MM.1S (cell line): ENCODE results near the gene ENHO.

Source experiments
- DNase-seq: peaks from one replicate; pipeline ENCODE4 v3.0.0-alpha.2; 2015
- H2AFZ ChIP-seq: fragments of 300-600 bp; sonication (generic); 2 replicates; pipeline ENCODE4 v1.6.0; 2016; ENCODE audit warnings: antibody characterized with exemption, low read length
- H3F3A ChIP-seq: fragments of 300-600 bp; sonication (generic); 2 replicates; pipeline ENCODE4 v1.6.1; 2016; ENCODE audit warnings: mild to moderate bottlenecking, antibody characterized with exemption, low read length, moderate library complexity, mixed read lengths; ENCODE audit not compliant: insufficient read depth
- H3K27ac ChIP-seq: fragments of 300-600 bp; sonication (generic); 2 replicates; pipeline ENCODE4 v1.5.1; 2016; ENCODE audit warnings: mild to moderate bottlenecking, low read length
- H3K27me3 ChIP-seq: fragments of 300-600 bp; sonication (generic); replicated peaks from 2 replicates; pipeline ENCODE4 v1.6.0; 2016; ENCODE audit warnings: low read length; ENCODE audit not compliant: insufficient read depth
- H3K36me3 ChIP-seq: fragments of 300-600 bp; sonication (generic); replicated peaks from 2 replicates; pipeline ENCODE4 v1.6.1; 2016; ENCODE audit warnings: mild to moderate bottlenecking, low read length, mixed read lengths; ENCODE audit not compliant: insufficient read depth
- H3K4me1 ChIP-seq: fragments of 300-600 bp; sonication (generic); 2 replicates; pipeline ENCODE4 v1.6.1; 2016; ENCODE audit warnings: low read length, mixed read lengths
- H3K4me2 ChIP-seq: fragments of 300-600 bp; sonication (generic); 2 replicates; pipeline ENCODE4 v1.6.0; 2016; ENCODE audit warnings: low read depth, low read length
- H3K4me3 ChIP-seq: fragments of 300-600 bp; sonication (generic); 2 replicates; pipeline ENCODE4 v1.5.1; 2016; ENCODE audit warnings: low read length, mixed read lengths
- H3K79me2 ChIP-seq: fragments of 300-600 bp; sonication (generic); 2 replicates; pipeline ENCODE4 v1.6.1; 2016; ENCODE audit warnings: mixed run types, low read length, mixed read lengths
- H3K9ac ChIP-seq: fragments of 300-600 bp; sonication (generic); 2 replicates; pipeline ENCODE4 v1.6.1; 2016; ENCODE audit warnings: low read length, mixed read lengths
- H3K9me2 ChIP-seq: fragments of 300-600 bp; sonication (generic); replicated peaks from 2 replicates; pipeline ENCODE4 v1.6.1; 2016; ENCODE audit warnings: mild to moderate bottlenecking, low read length, mixed read lengths; ENCODE audit not compliant: insufficient read depth
- H3K9me3 ChIP-seq: fragments of 300-600 bp; sonication (generic); replicated peaks from 2 replicates; pipeline ENCODE4 v1.6.1; 2016; ENCODE audit warnings: mild to moderate bottlenecking, low read length, mixed read lengths; ENCODE audit not compliant: insufficient read depth
- H4K20me1 ChIP-seq: fragments of 300-600 bp; sonication (generic); 2 replicates; pipeline ENCODE4 v1.6.1; 2016; ENCODE audit warnings: mild to moderate bottlenecking, low read length, moderate library complexity, mixed read lengths; ENCODE audit not compliant: insufficient read depth
- CTCF ChIP-seq: fragments of 300-600 bp; sonication (generic); IDR thresholded peaks from 2 replicates; pipeline ENCODE4 v1.5.1; 2016; ENCODE audit warnings: antibody characterized with exemption, low read length, mixed read lengths
- EZH2 ChIP-seq: fragments of 300-600 bp; sonication (generic); optimal IDR thresholded peaks from 2 replicates; pipeline ENCODE3; 2017; ENCODE audit warnings: low read depth, mild to moderate bottlenecking, antibody characterized with exemption, low read length, mixed read lengths
- EZH2phosphoT487 ChIP-seq: fragments of 300-600 bp; sonication (generic); IDR thresholded peaks from 2 replicates; pipeline ENCODE4 v1.6.1; 2018; ENCODE audit warnings: antibody characterized with exemption, low read length

The ENHO gene

DNA sequence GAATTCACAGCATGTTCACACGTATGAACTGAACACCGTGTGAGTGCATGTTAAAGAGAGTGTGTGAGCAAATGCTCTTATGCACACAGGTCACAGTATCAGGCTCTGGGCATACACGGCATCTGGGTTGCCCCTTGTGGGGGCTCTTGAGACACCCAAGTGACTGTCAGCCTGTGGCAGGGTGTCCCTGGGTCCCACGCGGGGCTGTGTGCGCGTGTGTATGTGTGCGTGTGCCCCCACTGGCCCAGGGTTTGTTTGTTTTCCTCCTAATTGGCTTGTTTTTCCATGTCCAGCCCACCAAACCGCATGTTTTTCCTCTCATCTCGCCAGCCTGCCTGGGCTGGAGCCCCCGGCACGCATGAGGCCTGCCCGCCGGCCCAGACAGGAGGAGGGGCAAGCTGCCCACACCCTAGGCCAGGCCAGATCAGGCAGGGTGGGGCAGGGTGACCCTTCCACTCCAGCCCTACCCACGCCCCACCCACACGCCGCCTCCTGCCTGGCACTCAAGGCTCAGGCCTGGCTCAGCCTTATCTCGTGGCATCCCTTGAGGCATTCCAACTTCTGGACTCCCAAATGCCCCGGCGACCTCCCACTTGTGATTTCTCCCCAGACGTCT is 37.9 kb upstream of the ENHO start:
- peaks cover 76% of the 10 kb centered on the region for H3K27me3 ChIP-seq

DNA sequence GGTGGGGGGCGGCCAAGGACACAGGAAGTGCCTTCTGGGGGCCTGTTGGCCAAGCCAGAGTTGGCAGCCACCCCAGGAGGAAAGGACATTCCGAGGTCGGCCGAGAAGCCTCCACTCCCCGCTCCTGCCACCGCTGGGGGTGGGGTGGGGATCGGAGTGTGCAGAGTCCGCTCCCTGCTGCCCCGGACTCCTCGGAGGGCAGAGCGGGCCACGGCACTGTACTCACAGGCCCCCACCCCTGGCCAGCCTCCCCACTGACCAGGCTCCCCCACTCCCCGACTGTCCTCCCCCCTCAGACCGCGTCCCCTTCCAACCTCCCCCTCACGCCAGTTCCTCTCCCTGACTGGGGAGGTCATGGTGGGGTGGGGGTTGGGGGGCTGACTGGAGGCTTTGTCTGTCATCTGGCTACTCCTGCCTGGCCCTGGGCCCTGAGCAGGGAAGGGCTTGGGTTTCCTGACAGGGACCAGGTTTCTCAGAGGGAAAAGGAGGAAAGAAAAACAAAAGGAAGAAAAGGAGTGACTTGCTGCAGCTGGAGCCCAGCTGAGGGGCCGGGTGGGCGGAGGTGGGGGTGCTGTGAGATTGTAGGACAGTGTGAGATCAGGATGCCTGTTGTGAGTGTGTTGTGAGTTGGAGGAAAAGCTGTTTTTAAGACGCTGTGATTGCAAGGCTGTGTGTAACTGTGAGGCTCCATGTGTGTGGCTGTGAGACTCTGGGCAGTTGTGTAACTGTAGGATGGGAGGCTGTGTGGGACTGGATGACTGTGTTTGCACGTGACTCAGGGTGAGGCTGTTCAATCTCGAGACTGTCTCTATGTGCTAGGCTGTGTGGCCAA is 37.0 kb upstream of the ENHO start:
- peaks cover 78% of the 10 kb centered on the region for H3K27me3 ChIP-seq
- no peaks in the 10 kb centered on the region for H3K4me1 ChIP-seq
- TF ChIP-seq CTCF, result no peak
- no peak overlapping the region for H3K27ac ChIP-seq
- no peaks in the 10 kb centered on the region for H4K20me1 ChIP-seq
- no peak overlapping the region for H3K4me2 ChIP-seq
- no peaks in the 10 kb centered on the region for H3K36me3 ChIP-seq
- H3K9me3 ChIP-seq, result no peaks in the 10 kb centered on the region
- no peak overlapping the region for H2AFZ ChIP-seq
- no peak overlapping the region for H3K9ac ChIP-seq
- H3F3A ChIP-seq, result no peaks in the 10 kb centered on the region
- H3K4me3 ChIP-seq, result no peak overlapping the region
- no peaks in the 10 kb centered on the region for H3K79me2 ChIP-seq
- no peak for DNase-seq
- H3K9me2 ChIP-seq, result no peaks in the 10 kb centered on the region

More for the DNA sequence above, 37.9 kb upstream of the ENHO start:
- Histone ChIP-seq H3K9me2 (no peaks in the 10 kb centered on the region), H3F3A (no peaks in the 10 kb centered on the region), H3K9me3 (no peaks in the 10 kb centered on the region), H3K27ac (no peak overlapping the region), H3K4me3 (no peak overlapping the region), H3K4me1 (no peaks in the 10 kb centered on the region), H3K9ac (no peak overlapping the region), H3K79me2 (no peaks in the 10 kb centered on the region), H3K4me2 (no peak overlapping the region), H2AFZ (no peak overlapping the region), H4K20me1 (no peaks in the 10 kb centered on the region), H3K36me3 (no peaks in the 10 kb centered on the region)
- DNase-seq, result no peak
- no peak for TF ChIP-seq EZH2
- no peak for TF ChIP-seq CTCF
- no peak for TF ChIP-seq EZH2phosphoT487

- H3K4me1 ChIP-seq, result no peaks in the 10 kb centered on the region
- H4K20me1 ChIP-seq, result no peaks in the 10 kb centered on the region
- no peak for DNase-seq
- H3K4me2 ChIP-seq, result no peak overlapping the region
- no peak overlapping the region for H3K4me3 ChIP-seq
- H3K27me3 ChIP-seq, result peaks cover 81% of the 10 kb centered on the region
- H2AFZ ChIP-seq, result no peak overlapping the region
- H3K9me3 ChIP-seq, result no peaks in the 10 kb centered on the region
- no peak overlapping the region for H3K27ac ChIP-seq
- no peak overlapping the region for H3K9ac ChIP-seq
- no peaks in the 10 kb centered on the region for H3K79me2 ChIP-seq
- no peaks in the 10 kb centered on the region for H3K36me3 ChIP-seq
- H3F3A ChIP-seq, result no peaks in the 10 kb centered on the region
- TF ChIP-seq EZH2phosphoT487, result no peak
- TF ChIP-seq EZH2, result no peak
- no peak for TF ChIP-seq CTCF
- H3K9me2 ChIP-seq, result no peaks in the 10 kb centered on the region
Measured at GRCh38 chr9:34558919-34559623, 36.3 kb upstream of the ENHO start.
